ENCODE results near the gene RIPOR1.

Gene RIPOR1

GRCh38 chr16:67547423-67548264 lies 19.0 kb downstream of the RIPOR1 start:
- WGBS (ENCODE audit: insufficient coverage), result 7% methylated on average over 10 of the region's 16 CpGs
- H3K27ac ChIP-seq (ENCODE audit: insufficient read depth in 1 of 2, low read depth in 1 of 2, low read length in 2 of 2, poor library complexity in 1 of 2, severe bottlenecking in 2 of 2), result peak overlapping the region; percentile 72 to 82

GRCh38 chr16:67548265-67549126 lies 19.9 kb downstream of the RIPOR1 start:
- no peaks in the 10 kb centered on the region for H3K27me3 ChIP-seq (replicated peaks in 2 of 5; ENCODE audit: control insufficient read depth in 4 of 5, insufficient read depth in 5 of 5, low read length in 4 of 5)
- CTCF ChIA-PET, result interaction anchor here (0.6 to 15.1 kb wide), 25 partner anchors 10 to 124 kb away, joined by 3 to 308 read pairs (median 9); partner anchors contain the start of genes C16orf86, CARMIL2, CTCF and ENKD1
- peaks cover 10 to 82% (median 66%) of the 10 kb centered on the region in 4 experiments for H3K4me1 ChIP-seq (ENCODE audit: control extremely low read depth in 1 of 4, control insufficient read depth in 4 of 4, insufficient read depth in 4 of 4, low read length in 3 of 4)
- H3K4me3 ChIP-seq (ENCODE audit: control insufficient read depth in 1 of 7, extremely low read depth in 1 of 7, insufficient read depth in 4 of 7, low read depth in 2 of 7, low read length in 6 of 7), result peak overlapping the region in 5 of 7 experiments; percentile 1 to 68 (median 49)
- POLR2A ChIA-PET, result interaction anchor here (0.8 to 2.7 kb wide), 8 partner anchors 8 to 117 kb away, joined by 3 to 80 read pairs (median 8); partner anchors contain the start of genes C16orf86, CARMIL2, CTCF and ENKD1
- no peaks in the 10 kb centered on the region for H3K9me3 ChIP-seq (ENCODE audit: control extremely low read depth in 1 of 5, control insufficient read depth in 4 of 5, insufficient read depth in 2 of 5, low read depth in 1 of 5, low read length in 4 of 5)
- WGBS (ENCODE audit: insufficient coverage), result 70% methylated on average over 4 of the region's 4 CpGs
- peak overlapping the region; percentile 72 to 82 for H3K27ac ChIP-seq (ENCODE audit: insufficient read depth in 1 of 2, low read depth in 1 of 2, low read length in 2 of 2, poor library complexity in 1 of 2, severe bottlenecking in 2 of 2)
- DNase-seq, result peak; percentile 26 to 82 (median 77)
- peaks cover 3 to 50% (median 19%) of the 10 kb centered on the region in 4 experiments for H3K36me3 ChIP-seq (ENCODE audit: control insufficient read depth in 4 of 4, insufficient read depth in 4 of 4, low read length in 3 of 4)

More at GRCh38 chr16:67547423-67548264, 19.0 kb downstream of the RIPOR1 start:
- peaks cover 7 to 81% (median 62%) of the 10 kb centered on the region in 4 experiments for H3K4me1 ChIP-seq (ENCODE audit: control extremely low read depth in 1 of 4, control insufficient read depth in 4 of 4, insufficient read depth in 4 of 4, low read length in 3 of 4)
- no peaks in the 10 kb centered on the region for H3K9me3 ChIP-seq (ENCODE audit: control extremely low read depth in 1 of 5, control insufficient read depth in 4 of 5, insufficient read depth in 2 of 5, low read depth in 1 of 5, low read length in 4 of 5)
- H3K4me3 ChIP-seq (ENCODE audit: control insufficient read depth in 1 of 7, extremely low read depth in 1 of 7, insufficient read depth in 4 of 7, low read depth in 2 of 7, low read length in 6 of 7), result peak overlapping the region in 6 of 7 experiments; percentile 16 to 68 (median 50)
- peaks cover 6 to 58% (median 22%) of the 10 kb centered on the region in 4 experiments for H3K36me3 ChIP-seq (ENCODE audit: control insufficient read depth in 4 of 4, insufficient read depth in 4 of 4, low read length in 3 of 4)
- ChIA-PET CTCF (interaction anchor here (0.6 to 15.1 kb wide), 42 partner anchors 11 to 125 kb away, joined by 3 to 308 read pairs (median 6); partner anchors contain the start of genes ACD, ATP6V0D1, C16orf86 and CARMIL2), POLR2A (interaction anchor here (0.7 to 2.7 kb wide), 15 partner anchors 8 to 122 kb away, joined by 3 to 80 read pairs (median 4); partner anchors contain the start of genes C16orf86, CARMIL2, CTCF and ENKD1)
- peak; percentile 89 to 98 (median 97) for DNase-seq
- no peaks in the 10 kb centered on the region for H3K27me3 ChIP-seq (replicated peaks in 2 of 5; ENCODE audit: control insufficient read depth in 4 of 5, insufficient read depth in 5 of 5, low read length in 4 of 5)

GRCh38 chr16:67549240-67549639 lies 20.6 kb downstream of the RIPOR1 start:
- ChIA-PET CTCF (interaction anchor here (1.4 to 15.1 kb wide), 3 partner anchors 10 to 35 kb away, joined by 3 to 308 read pairs (median 7); partner anchors contain the start of gene CTCF), POLR2A (interaction anchor here (0.6 kb wide), 1 partner anchor 90 kb away, joined by 3 read pairs; no protein-coding TSS in a partner anchor)
- H3K9me3 ChIP-seq (ENCODE audit: control extremely low read depth in 1 of 5, control insufficient read depth in 4 of 5, insufficient read depth in 2 of 5, low read depth in 1 of 5, low read length in 4 of 5), result no peaks in the 10 kb centered on the region
- no peaks in the 10 kb centered on the region for H3K27me3 ChIP-seq (replicated peaks in 2 of 5; ENCODE audit: control insufficient read depth in 4 of 5, insufficient read depth in 5 of 5, low read length in 4 of 5)
- no peak overlapping the region for H3K4me3 ChIP-seq (ENCODE audit: control insufficient read depth in 1 of 7, extremely low read depth in 1 of 7, insufficient read depth in 4 of 7, low read depth in 2 of 7, low read length in 6 of 7)
- peak overlapping the region; percentile 72 to 82 for H3K27ac ChIP-seq (ENCODE audit: insufficient read depth in 1 of 2, low read depth in 1 of 2, low read length in 2 of 2, poor library complexity in 1 of 2, severe bottlenecking in 2 of 2)
- DNase-seq, result no peak
- WGBS (ENCODE audit: insufficient coverage), result no CpG with 5 or more reads among the region's 4 CpGs
- peaks cover 0 to 43% (median 18%) of the 10 kb centered on the region in 4 experiments for H3K36me3 ChIP-seq (ENCODE audit: control insufficient read depth in 4 of 4, insufficient read depth in 4 of 4, low read length in 3 of 4)
- peaks cover 12 to 82% (median 71%) of the 10 kb centered on the region in 4 experiments for H3K4me1 ChIP-seq (ENCODE audit: control extremely low read depth in 1 of 4, control insufficient read depth in 4 of 4, insufficient read depth in 4 of 4, low read length in 3 of 4)

- POLR2A ChIA-PET, result no interaction called here
- H3K27ac ChIP-seq (ENCODE audit: insufficient read depth in 1 of 2, low read depth in 1 of 2, low read length in 2 of 2, poor library complexity in 1 of 2, severe bottlenecking in 2 of 2), result peak overlapping the region; percentile 72 to 82
- CTCF ChIA-PET, result interaction anchor here (0.8 to 15.1 kb wide), 4 partner anchors 9 to 118 kb away, joined by 3 to 308 read pairs (median 5); partner anchors contain the start of gene CTCF
- H3K9me3 ChIP-seq (ENCODE audit: control extremely low read depth in 1 of 5, control insufficient read depth in 4 of 5, insufficient read depth in 2 of 5, low read depth in 1 of 5, low read length in 4 of 5), result no peaks in the 10 kb centered on the region
- peaks cover 13 to 80% (median 73%) of the 10 kb centered on the region in 4 experiments for H3K4me1 ChIP-seq (ENCODE audit: control extremely low read depth in 1 of 4, control insufficient read depth in 4 of 4, insufficient read depth in 4 of 4, low read length in 3 of 4)
- no peaks in the 10 kb centered on the region for H3K27me3 ChIP-seq (replicated peaks in 2 of 5; ENCODE audit: control insufficient read depth in 4 of 5, insufficient read depth in 5 of 5, low read length in 4 of 5)
- no peak for DNase-seq
- 100% methylated on average over 1 of the region's 1 CpG for WGBS (ENCODE audit: insufficient coverage)
- H3K4me3 ChIP-seq (ENCODE audit: control insufficient read depth in 1 of 7, extremely low read depth in 1 of 7, insufficient read depth in 4 of 7, low read depth in 2 of 7, low read length in 6 of 7), result no peak overlapping the region
- peaks cover 0 to 37% (median 13%) of the 10 kb centered on the region in 4 experiments for H3K36me3 ChIP-seq (ENCODE audit: control insufficient read depth in 4 of 4, insufficient read depth in 4 of 4, low read length in 3 of 4)
Measured at GRCh38 chr16:67549936-67550335, 21.3 kb downstream of the RIPOR1 start.

- ChIA-PET CTCF (interaction anchor here (0.9 to 15.1 kb wide), 5 partner anchors 8 to 82 kb away, joined by 3 to 308 read pairs (median 4); partner anchors contain the start of gene CTCF), POLR2A (no interaction called here)
- Histone ChIP-seq H3K27me3 (replicated peaks in 2 of 5; ENCODE audit: control insufficient read depth in 4 of 5, insufficient read depth in 5 of 5, low read length in 4 of 5) (no peaks in the 10 kb centered on the region), H3K27ac (ENCODE audit: insufficient read depth in 1 of 2, low read depth in 1 of 2, low read length in 2 of 2, poor library complexity in 1 of 2, severe bottlenecking in 2 of 2) (peak overlapping the region; percentile 20 to 82), H3K4me1 (ENCODE audit: control extremely low read depth in 1 of 4, control insufficient read depth in 4 of 4, insufficient read depth in 4 of 4, low read length in 3 of 4) (peaks cover 15 to 89% (median 82%) of the 10 kb centered on the region in 4 experiments), H3K9me3 (ENCODE audit: control extremely low read depth in 1 of 5, control insufficient read depth in 4 of 5, insufficient read depth in 2 of 5, low read depth in 1 of 5, low read length in 4 of 5) (no peaks in the 10 kb centered on the region), H3K36me3 (ENCODE audit: control insufficient read depth in 4 of 4, insufficient read depth in 4 of 4, low read length in 3 of 4) (peaks cover 0 to 26% (median 6%) of the 10 kb centered on the region in 4 experiments), H3K4me3 (ENCODE audit: control insufficient read depth in 1 of 7, extremely low read depth in 1 of 7, insufficient read depth in 4 of 7, low read depth in 2 of 7, low read length in 6 of 7) (no peak overlapping the region)
- no peak for DNase-seq
- WGBS (ENCODE audit: insufficient coverage), result 100% methylated on average over 2 of the region's 2 CpGs
Measured at GRCh38 chr16:67551091-67551490, 22.5 kb downstream of the RIPOR1 start.

GRCh38 chr16:67551972-67552371 lies 23.3 kb downstream of the RIPOR1 start:
- CTCF ChIA-PET, result interaction anchor here (1.1 to 15.1 kb wide), 3 partner anchors 7 to 57 kb away, joined by 3 to 308 read pairs (median 8); partner anchors contain the start of gene CTCF
- peaks cover 0 to 18% (median 3%) of the 10 kb centered on the region in 4 experiments for H3K36me3 ChIP-seq (ENCODE audit: control insufficient read depth in 4 of 4, insufficient read depth in 4 of 4, low read length in 3 of 4)
- H3K27me3 ChIP-seq (replicated peaks in 2 of 5; ENCODE audit: control insufficient read depth in 4 of 5, insufficient read depth in 5 of 5, low read length in 4 of 5), result no peaks in the 10 kb centered on the region
- no peaks in the 10 kb centered on the region for H3K9me3 ChIP-seq (ENCODE audit: control extremely low read depth in 1 of 5, control insufficient read depth in 4 of 5, insufficient read depth in 2 of 5, low read depth in 1 of 5, low read length in 4 of 5)
- 96% methylated on average over 2 of the region's 2 CpGs for WGBS (ENCODE audit: insufficient coverage)
- H3K27ac ChIP-seq (ENCODE audit: insufficient read depth in 1 of 2, low read depth in 1 of 2, low read length in 2 of 2, poor library complexity in 1 of 2, severe bottlenecking in 2 of 2), result peak overlapping the region; percentile 20 to 82
- H3K4me3 ChIP-seq (ENCODE audit: control insufficient read depth in 1 of 7, extremely low read depth in 1 of 7, insufficient read depth in 4 of 7, low read depth in 2 of 7, low read length in 6 of 7), result no peak overlapping the region
- POLR2A ChIA-PET, result interaction anchor here (1.8 kb wide), 1 partner anchor 10 kb away, joined by 5 read pairs; the partner anchor contains the start of gene CTCF
- peaks cover 18 to 88% (median 80%) of the 10 kb centered on the region in 4 experiments for H3K4me1 ChIP-seq (ENCODE audit: control extremely low read depth in 1 of 4, control insufficient read depth in 4 of 4, insufficient read depth in 4 of 4, low read length in 3 of 4)
- DNase-seq, result no peak

Data from common myeloid progenitor, CD34-positive (primary cell).